ENCODE data around the gene SLC43A2. TPM values are rescaled to one million over a fixed set of nuclear protein-coding genes. Genes with fewer than 3 reads are reported as not detected.

The SLC43A2 gene
- polyA plus RNA-seq, 1 donor from 2014 or later = 60.1 TPM

DNA sequence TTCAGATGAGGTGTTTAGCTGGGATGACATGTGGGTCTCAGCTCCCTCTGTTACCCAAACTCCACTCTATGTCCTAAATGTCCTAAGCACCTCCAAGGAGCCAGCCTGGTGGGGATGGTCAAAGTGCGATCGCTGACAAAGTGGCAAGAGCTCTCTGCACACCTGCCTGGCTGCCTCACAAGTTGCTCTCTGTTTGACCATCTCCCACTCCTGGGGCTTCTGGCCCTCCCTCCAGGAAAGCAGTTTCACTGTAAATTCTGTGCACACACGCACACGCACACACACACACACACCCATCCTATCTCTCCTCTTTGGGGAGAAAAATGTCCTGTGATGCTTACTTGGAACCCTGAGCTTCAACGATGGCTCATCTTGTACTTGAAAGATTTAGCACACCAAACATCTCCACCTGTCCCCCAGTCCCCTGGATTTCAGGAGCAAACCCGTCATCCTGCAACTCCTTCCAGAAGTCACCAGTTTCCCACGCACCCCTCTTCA is 67.7 kb downstream of the SLC43A2 start:
- no peak overlapping the region for H2AFZ ChIP-seq (ENCODE audit: low read depth, low read length)
- peak overlapping the region; percentile 82 for H3K9ac ChIP-seq (ENCODE audit: low read length)
- TF ChIP-seq TAF1 (IDR thresholded peaks at IDR 0.05; ENCODE audit: low read depth) = no peak
- TF ChIP-seq POLR2AphosphoS5 (IDR thresholded peaks at IDR 0.05) = no peak
- TF ChIP-seq, protein P1, sequence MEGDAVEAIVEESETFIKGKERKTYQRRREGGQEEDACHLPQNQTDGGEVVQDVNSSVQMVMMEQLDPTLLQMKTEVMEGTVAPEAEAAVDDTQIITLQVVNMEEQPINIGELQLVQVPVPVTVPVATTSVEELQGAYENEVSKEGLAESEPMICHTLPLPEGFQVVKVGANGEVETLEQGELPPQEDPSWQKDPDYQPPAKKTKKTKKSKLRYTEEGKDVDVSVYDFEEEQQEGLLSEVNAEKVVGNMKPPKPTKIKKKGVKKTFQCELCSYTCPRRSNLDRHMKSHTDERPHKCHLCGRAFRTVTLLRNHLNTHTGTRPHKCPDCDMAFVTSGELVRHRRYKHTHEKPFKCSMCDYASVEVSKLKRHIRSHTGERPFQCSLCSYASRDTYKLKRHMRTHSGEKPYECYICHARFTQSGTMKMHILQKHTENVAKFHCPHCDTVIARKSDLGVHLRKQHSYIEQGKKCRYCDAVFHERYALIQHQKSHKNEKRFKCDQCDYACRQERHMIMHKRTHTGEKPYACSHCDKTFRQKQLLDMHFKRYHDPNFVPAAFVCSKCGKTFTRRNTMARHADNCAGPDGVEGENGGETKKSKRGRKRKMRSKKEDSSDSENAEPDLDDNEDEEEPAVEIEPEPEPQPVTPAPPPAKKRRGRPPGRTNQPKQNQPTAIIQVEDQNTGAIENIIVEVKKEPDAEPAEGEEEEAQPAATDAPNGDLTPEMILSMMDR (IDR thresholded peaks at IDR 0.05; ENCODE audit: poor library complexity, severe bottlenecking) = no peak
- TF ChIP-seq EZH2 (IDR thresholded peaks at IDR 0.05; ENCODE audit: borderline replicate concordance, insufficient read depth, low read length, poor library complexity, severe bottlenecking) = no peak
- no peak for TF ChIP-seq MXI1 (conservative IDR thresholded peaks at IDR 0.05; ENCODE audit: poor library complexity, severe bottlenecking)
- TF ChIP-seq EP300 (conservative IDR thresholded peaks at IDR 0.05; ENCODE audit: poor library complexity, severe bottlenecking) = no peak
- TF ChIP-seq RAD21 (conservative IDR thresholded peaks at IDR 0.05) = no peak
- TF ChIP-seq, protein P2, sequence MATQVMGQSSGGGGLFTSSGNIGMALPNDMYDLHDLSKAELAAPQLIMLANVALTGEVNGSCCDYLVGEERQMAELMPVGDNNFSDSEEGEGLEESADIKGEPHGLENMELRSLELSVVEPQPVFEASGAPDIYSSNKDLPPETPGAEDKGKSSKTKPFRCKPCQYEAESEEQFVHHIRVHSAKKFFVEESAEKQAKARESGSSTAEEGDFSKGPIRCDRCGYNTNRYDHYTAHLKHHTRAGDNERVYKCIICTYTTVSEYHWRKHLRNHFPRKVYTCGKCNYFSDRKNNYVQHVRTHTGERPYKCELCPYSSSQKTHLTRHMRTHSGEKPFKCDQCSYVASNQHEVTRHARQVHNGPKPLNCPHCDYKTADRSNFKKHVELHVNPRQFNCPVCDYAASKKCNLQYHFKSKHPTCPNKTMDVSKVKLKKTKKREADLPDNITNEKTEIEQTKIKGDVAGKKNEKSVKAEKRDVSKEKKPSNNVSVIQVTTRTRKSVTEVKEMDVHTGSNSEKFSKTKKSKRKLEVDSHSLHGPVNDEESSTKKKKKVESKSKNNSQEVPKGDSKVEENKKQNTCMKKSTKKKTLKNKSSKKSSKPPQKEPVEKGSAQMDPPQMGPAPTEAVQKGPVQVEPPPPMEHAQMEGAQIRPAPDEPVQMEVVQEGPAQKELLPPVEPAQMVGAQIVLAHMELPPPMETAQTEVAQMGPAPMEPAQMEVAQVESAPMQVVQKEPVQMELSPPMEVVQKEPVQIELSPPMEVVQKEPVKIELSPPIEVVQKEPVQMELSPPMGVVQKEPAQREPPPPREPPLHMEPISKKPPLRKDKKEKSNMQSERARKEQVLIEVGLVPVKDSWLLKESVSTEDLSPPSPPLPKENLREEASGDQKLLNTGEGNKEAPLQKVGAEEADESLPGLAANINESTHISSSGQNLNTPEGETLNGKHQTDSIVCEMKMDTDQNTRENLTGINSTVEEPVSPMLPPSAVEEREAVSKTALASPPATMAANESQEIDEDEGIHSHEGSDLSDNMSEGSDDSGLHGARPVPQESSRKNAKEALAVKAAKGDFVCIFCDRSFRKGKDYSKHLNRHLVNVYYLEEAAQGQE (IDR thresholded peaks at IDR 0.05; ENCODE audit: borderline replicate concordance) = no peak
- no peak for TF ChIP-seq SMC3 (conservative IDR thresholded peaks at IDR 0.05; ENCODE audit: poor library complexity)
- peak overlapping the region; percentile 73 for H3K4me2 ChIP-seq (ENCODE audit: low read length)
- H3K27ac ChIP-seq (ENCODE audit: low read length) = no peak overlapping the region
- no peaks in the 10 kb centered on the region for H3K36me3 ChIP-seq (ENCODE audit: insufficient read depth, low read length)
- no peaks in the 10 kb centered on the region for H3K9me3 ChIP-seq (ENCODE audit: low read length)
- peaks cover 8% of the 10 kb centered on the region for H4K20me1 ChIP-seq (ENCODE audit: insufficient read depth)
- peaks cover 29% of the 10 kb centered on the region for H3K79me2 ChIP-seq (replicated peaks; ENCODE audit: insufficient read depth, low read length)
- no peaks in the 10 kb centered on the region for H3K27me3 ChIP-seq (ENCODE audit: insufficient read depth, low read depth, low read length)
- H3K4me3 ChIP-seq (ENCODE audit: low read length) = peak overlapping the region; percentile 81
- no peaks in the 10 kb centered on the region for H3F3A ChIP-seq (ENCODE audit: insufficient read depth, low read length, poor library complexity, severe bottlenecking)
- no peaks in the 10 kb centered on the region for H3K9me2 ChIP-seq (ENCODE audit: insufficient read depth, low read length)

DNA sequence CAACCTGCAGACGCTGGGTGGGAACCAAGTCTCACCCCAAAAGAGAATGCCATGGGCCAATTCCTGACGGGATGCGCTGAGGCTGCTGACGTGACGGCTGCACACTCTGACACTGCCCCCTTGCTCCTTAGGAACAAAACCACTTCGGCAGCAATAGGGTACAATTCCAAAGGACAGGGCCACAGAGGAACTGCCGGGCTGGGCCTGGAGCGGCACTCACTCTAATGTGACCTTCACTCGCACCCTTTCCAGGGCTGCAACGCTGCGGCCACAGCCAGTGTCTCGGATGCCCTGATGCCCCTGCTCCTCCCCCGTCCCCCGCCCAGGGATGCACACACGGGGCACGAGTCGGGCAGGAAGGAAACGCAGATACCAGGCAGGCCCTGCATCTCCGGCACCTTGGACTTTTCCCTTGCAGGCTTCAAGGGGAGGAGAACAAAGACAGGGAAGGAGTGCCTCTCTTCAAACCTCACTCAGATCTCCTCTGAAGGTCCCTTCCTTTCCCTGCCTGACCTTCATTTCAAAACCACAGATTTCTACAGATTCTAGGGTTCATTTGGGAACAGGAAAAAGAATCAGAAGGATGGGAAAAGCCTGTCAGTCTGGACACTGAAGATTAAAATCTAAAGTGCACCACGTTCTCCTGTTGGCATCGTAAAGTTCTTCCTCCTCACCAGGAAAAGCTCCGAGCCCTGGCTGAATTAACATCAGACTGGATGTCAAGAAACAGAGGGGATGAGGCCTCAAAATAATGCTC is 68.4 kb downstream of the SLC43A2 start:
- no peaks in the 10 kb centered on the region for H3K27me3 ChIP-seq (ENCODE audit: insufficient read depth, low read depth, low read length)
- no peak overlapping the region for H2AFZ ChIP-seq (ENCODE audit: low read depth, low read length)
- H3K27ac ChIP-seq (ENCODE audit: low read length) = no peak overlapping the region
- H3K79me2 ChIP-seq (replicated peaks; ENCODE audit: insufficient read depth, low read length) = peaks cover 29% of the 10 kb centered on the region
- no peaks in the 10 kb centered on the region for H3K36me3 ChIP-seq (ENCODE audit: insufficient read depth, low read length)
- H3K9me3 ChIP-seq (ENCODE audit: low read length) = no peaks in the 10 kb centered on the region
- peak overlapping the region; percentile 12 for H3K9ac ChIP-seq (ENCODE audit: low read length)
- H3K9me2 ChIP-seq (ENCODE audit: insufficient read depth, low read length) = no peaks in the 10 kb centered on the region
- peak overlapping the region; percentile 81 for H3K4me3 ChIP-seq (ENCODE audit: low read length)
- H3K4me2 ChIP-seq (ENCODE audit: low read length) = no peak overlapping the region
- TF ChIP-seq, protein P2 (IDR thresholded peaks at IDR 0.05; ENCODE audit: borderline replicate concordance) = no peak
- no peak for TF ChIP-seq EP300 (conservative IDR thresholded peaks at IDR 0.05; ENCODE audit: poor library complexity, severe bottlenecking)
- H4K20me1 ChIP-seq (ENCODE audit: insufficient read depth) = peaks cover 8% of the 10 kb centered on the region
- no peaks in the 10 kb centered on the region for H3F3A ChIP-seq (ENCODE audit: insufficient read depth, low read length, poor library complexity, severe bottlenecking)
